Sigmoid colon (tissue), 7 donors: ENCODE measurements around the gene AMHR2. TPM values are rescaled to one million over a fixed set of nuclear protein-coding genes. Genes with fewer than 3 reads are reported as not detected.
"Not testable (repeated sequence)": the region's sequence is repeated elsewhere in the genome, so short reads cannot be mapped to it uniquely, and the experiment has no call there.

Experiments used
- DNase-seq: peaks from one replicate; pipeline ENCODE4 v3.0.0-alpha.2; 2019
- H3K27ac ChIP-seq, 4 donors: fragments of 200-600 bp; sonication (generic); one replicate each; pipeline ENCODE4 v1.5.1; 2016 to 2019; ENCODE audit warnings: mild to moderate bottlenecking in 1 of 4
- H3K27me3 ChIP-seq, 3 donors: fragments of 200-600 bp; sonication (generic); one replicate each; pipeline ENCODE4 v1.5.1; 2019; ENCODE audit warnings: mild to moderate bottlenecking in 1 of 3
- H3K36me3 ChIP-seq, 4 donors: fragments of 200-600 bp; sonication (generic); one replicate each; pipeline ENCODE4 v1.5.1; 2016 to 2019
- H3K4me1 ChIP-seq, 4 donors: fragments of 200-600 bp; sonication (generic); one replicate each; pipeline ENCODE4 v1.5.1; 2017 to 2019
- H3K4me3 ChIP-seq, 4 donors: fragments of 200-600 bp; sonication (generic); one replicate each; pipeline ENCODE4 v1.5.1; 2017 to 2019; ENCODE audit warnings: mild to moderate bottlenecking in 2 of 4, moderate library complexity in 1 of 4
- H3K9me3 ChIP-seq, 4 donors: fragments of 200-600 bp in 3 of 4; sonication (generic) in 3 of 4; one replicate each; pipeline versions ENCODE4 v1.5.1 to v1.6.1; 2013 to 2019
- CTCF ChIP-seq, 4 experiments: fragments of 450-650 bp in 3 of 4; fragments of 200-600 bp in 1 of 4; IDR thresholded peaks; one replicate each; pipeline ENCODE4 v1.5.1; 2016 to 2019; ENCODE audit warnings: antibody characterized with exemption in 4 of 4, mild to moderate bottlenecking in 3 of 4, moderate library complexity in 2 of 4
- EP300 ChIP-seq, 4 donors: sonication (generic); formaldehyde crosslinking; IDR thresholded peaks; one replicate each; pipeline ENCODE4 v1.6.1; 2017; ENCODE audit warnings: antibody characterized with exemption in 4 of 4
- POLR2A ChIP-seq, 2 donors: fragments of 450-650 bp; IDR thresholded peaks; one replicate each; pipeline ENCODE4 v1.6.1; 2016; ENCODE audit warnings: antibody characterized with exemption in 2 of 2, mild to moderate bottlenecking in 2 of 2, moderate library complexity in 2 of 2
- POLR2AphosphoS5 ChIP-seq, 4 donors: sonication (generic); formaldehyde crosslinking; IDR thresholded peaks; one replicate each; pipeline ENCODE4 v1.6.1; 2017; ENCODE audit warnings: antibody characterized with exemption in 4 of 4
- WGBS, 2 donors: extraction: QIAGEN DNeasy Blood & Tissue Kit; methylation state at CpG; one replicate each; pipeline ENCODE4 v1.1.7; 2013; 5-methylcytosine and 5-hydroxymethylcytosine counted together
- intact Hi-C: fragments of 100-400 bp; cut with DNase I; formaldehyde crosslinking; loops from one replicate; pipeline ENCODE4 v1.15.1; 2023
- polyA plus RNA-seq, 3 donors: library from polyadenylated mRNA; stranded (reverse); fragments of 200-250 nt; gene quantifications; one replicate each; pipeline ENCODE4 v1.2.3, GENCODE V29; 2013
- total RNA-seq, 4 donors: library from RNA; depleted of rRNA; stranded (reverse); fragments of >200 nt; gene quantifications; one replicate each; pipeline ENCODE4 v1.1.0, GENCODE V29; 2016
- donor health status: healthy with polysubstance abuse.
- donor health status: Bipolar disorder and iron deficiency.
- donor health status: healthy.

AMHR2 gene
- total and polyA plus RNA-seq, 7 donors: 0.60 TPM; not detected in 6

GRCh38 chr12:53383258-53383657 lies 40.4 kb upstream of the AMHR2 start:
- 59 to 79% methylated on average over 2 of the region's 2 CpGs for WGBS, 2 donors
- intact Hi-C loops: no loop called here
- no peak for DNase-seq
- H3K27ac ChIP-seq: peak overlapping the region in 3 of 4 donors; percentile 17 to 99 (median 97)
- H3K4me1 ChIP-seq: peaks cover 0 to 82% (median 81%) of the 10 kb centered on the region in 4 donors
- no peaks in the 10 kb centered on the region for H3K9me3 ChIP-seq
- TF ChIP-seq EP300 (IDR thresholded peaks at IDR 0.05) (no peak), POLR2A (IDR thresholded peaks at IDR 0.05) (no peak)
- peak overlapping the region in 3 of 4 donors; percentile 15 to 41 (median 19) for H3K4me3 ChIP-seq
- no peaks in the 10 kb centered on the region for H3K27me3 ChIP-seq
- H3K36me3 ChIP-seq: peaks cover 7 to 48% (median 31%) of the 10 kb centered on the region in 4 donors

GRCh38 chr12:53386381-53386780 lies 37.3 kb upstream of the AMHR2 start:
- 79 to 93% methylated on average over 5 of the region's 5 CpGs for WGBS, 2 donors
- DNase-seq, H3K27me3 ChIP-seq, H3K9me3 ChIP-seq, intact Hi-C loops: not testable (repeated sequence)
- Histone ChIP-seq H3K4me1 (peaks cover 0 to 100% (median 98%) of the 10 kb centered on the region in 4 donors), H3K36me3 (peaks cover 7 to 45% (median 31%) of the 10 kb centered on the region in 4 donors), H3K4me3 (peak overlapping the region in 1 of 4 donors; percentile 41), H3K27ac (peak overlapping the region; percentile 75 to 91 (median 82))

GRCh38 chr12:53388932-53389331 lies 34.7 kb upstream of the AMHR2 start:
- intact Hi-C loops: loop anchor here (2.0 kb wide), 1 partner anchor 24 kb away; no protein-coding TSS in a partner anchor
- H3K4me1 ChIP-seq: peaks cover 0 to 83% (median 79%) of the 10 kb centered on the region in 4 donors
- peaks cover 0 to 19% (median 14%) of the 10 kb centered on the region in 4 donors for H3K36me3 ChIP-seq
- WGBS, 2 donors: 92 to 95% methylated on average over 4 of the region's 4 CpGs
- H3K27ac ChIP-seq: peak overlapping the region; percentile 75 to 91 (median 82)
- no peaks in the 10 kb centered on the region for H3K9me3 ChIP-seq
- H3K27me3 ChIP-seq: no peaks in the 10 kb centered on the region
- peak overlapping the region in 2 of 4 donors; percentile 7 to 23 for H3K4me3 ChIP-seq
- no peak for DNase-seq
- no peak for TF ChIP-seq EP300 (IDR thresholded peaks at IDR 0.05)
- TF ChIP-seq POLR2AphosphoS5 (IDR thresholded peaks at IDR 0.05): no peak
- no peak for TF ChIP-seq CTCF (IDR thresholded peaks at IDR 0.05)
- TF ChIP-seq POLR2A (IDR thresholded peaks at IDR 0.05): no peak

- H3K9me3 ChIP-seq: no peaks in the 10 kb centered on the region
- WGBS, 2 donors: 87 to 90% methylated on average over 3 of the region's 3 CpGs
- TF ChIP-seq CTCF (IDR thresholded peaks at IDR 0.05) (no peak), EP300 (IDR thresholded peaks at IDR 0.05) (peak in 1 of 4 donors; percentile 50), POLR2AphosphoS5 (IDR thresholded peaks at IDR 0.05) (peak in 3 of 4 donors; percentile 47 to 69 (median 67))
- H3K27ac ChIP-seq: peak overlapping the region; percentile 75 to 91 (median 82)
- DNase-seq: peak; percentile 62
- H3K36me3 ChIP-seq: peaks cover 0 to 12% (median 6%) of the 10 kb centered on the region in 4 donors
- intact Hi-C loops: loop anchor here (2.0 kb wide), 1 partner anchor 23 kb away; no protein-coding TSS in a partner anchor
- H3K4me1 ChIP-seq: peaks cover 0 to 77% (median 72%) of the 10 kb centered on the region in 4 donors
- H3K27me3 ChIP-seq: no peaks in the 10 kb centered on the region
- peak overlapping the region in 2 of 4 donors; percentile 7 to 23 for H3K4me3 ChIP-seq
Measured at GRCh38 chr12:53389702-53390101, 34.0 kb upstream of the AMHR2 start.

GRCh38 chr12:53391724-53392123 lies 31.9 kb upstream of the AMHR2 start:
- intact Hi-C loops: no loop called here
- peaks cover 0 to 67% (median 58%) of the 10 kb centered on the region in 4 donors for H3K4me1 ChIP-seq
- 64 to 67% methylated on average over 5 of the region's 5 CpGs for WGBS, 2 donors

GRCh38 chr12:53399896-53400295 lies 23.8 kb upstream of the AMHR2 start:
- H3K4me1 ChIP-seq: peaks cover 0 to 42% (median 28%) of the 10 kb centered on the region in 4 donors
- TF ChIP-seq CTCF (IDR thresholded peaks at IDR 0.05) (no peak), POLR2AphosphoS5 (IDR thresholded peaks at IDR 0.05) (no peak), POLR2A (IDR thresholded peaks at IDR 0.05) (no peak), EP300 (IDR thresholded peaks at IDR 0.05) (no peak)
- intact Hi-C loops: no loop called here

More at GRCh38 chr12:53391724-53392123, 31.9 kb upstream of the AMHR2 start:
- H3K27ac ChIP-seq: peak overlapping the region; percentile 75 to 91 (median 82)
- no peak overlapping the region for H3K4me3 ChIP-seq
- no peaks in the 10 kb centered on the region for H3K27me3 ChIP-seq
- no peaks in the 10 kb centered on the region for H3K9me3 ChIP-seq
- H3K36me3 ChIP-seq: peaks cover 0 to 5% (median under 1%) of the 10 kb centered on the region in 4 donors
- no peak for TF ChIP-seq EP300 (IDR thresholded peaks at IDR 0.05)
- no peak for TF ChIP-seq POLR2A (IDR thresholded peaks at IDR 0.05)
- peak in 1 of 4 donors; percentile 10 for TF ChIP-seq POLR2AphosphoS5 (IDR thresholded peaks at IDR 0.05)
- DNase-seq: no peak

GRCh38 chr12:53402351-53402750 lies 21.3 kb upstream of the AMHR2 start:
- H3K4me3 ChIP-seq, intact Hi-C loops, H3K9me3 ChIP-seq, H3K27ac ChIP-seq, H3K27me3 ChIP-seq: not testable (repeated sequence)
- 96% methylated on average over 16 of the region's 16 CpGs for WGBS, 2 donors
- peak; percentile 22 for DNase-seq
- peaks cover 0 to 26% (median 12%) of the 10 kb centered on the region in 4 donors for H3K36me3 ChIP-seq
- H3K4me1 ChIP-seq: peaks cover 0 to 27% (median 16%) of the 10 kb centered on the region in 4 donors

More at GRCh38 chr12:53399896-53400295, 23.8 kb upstream of the AMHR2 start:
- DNase-seq: peak; percentile 36
- WGBS, 2 donors: 97 to 99% methylated on average over 7 of the region's 7 CpGs
- no peak overlapping the region for H3K4me3 ChIP-seq
- H3K9me3 ChIP-seq: no peaks in the 10 kb centered on the region
- no peaks in the 10 kb centered on the region for H3K27me3 ChIP-seq
- no peak overlapping the region for H3K27ac ChIP-seq
- H3K36me3 ChIP-seq: peaks cover 0 to 17% (median 0%) of the 10 kb centered on the region in 4 donors
